HFF-Myc (cell line): Measurements from ENCODE around the gene CCSER1.

Experiments used
- DNase-seq: peaks from one replicate; pipeline ENCODE4 v3.0.0-alpha.2; 2011; ENCODE audit warnings: low read depth; ENCODE audit errors: extremely low read depth
- H3K4me3 ChIP-seq: replicated peaks from 2 replicates; pipeline ENCODE4 v1.5.1; 2011; ENCODE audit warnings: low read depth, mild to moderate bottlenecking, control low read depth, low read length
- CTCF ChIP-seq: IDR thresholded peaks from 2 replicates; pipeline ENCODE4 v1.5.1; 2012; ENCODE audit warnings: mild to moderate bottlenecking, low read depth, low read length, control low read depth; ENCODE audit errors: missing control alignments

CCSER1 gene

GRCh38 chr4:90545380-90545779 lies 418.2 kb downstream of the CCSER1 start:
- no peak for DNase-seq
- no peak for TF ChIP-seq CTCF
- H3K4me3 ChIP-seq = no peak overlapping the region

GRCh38 chr4:90546114-90546513 lies 418.9 kb downstream of the CCSER1 start:
- no peak for TF ChIP-seq CTCF
- no peak overlapping the region for H3K4me3 ChIP-seq
- DNase-seq = no peak

- DNase-seq = no peak
- no peak overlapping the region for H3K4me3 ChIP-seq
- no peak for TF ChIP-seq CTCF
Observed at GRCh38 chr4:90570615-90571014, 443.4 kb downstream of the CCSER1 start.

- DNase-seq = no peak
- H3K4me3 ChIP-seq = no peak overlapping the region
- TF ChIP-seq CTCF = no peak
Observed at GRCh38 chr4:90572996-90573395, 445.8 kb downstream of the CCSER1 start.

- DNase-seq = no peak
- TF ChIP-seq CTCF = no peak
- H3K4me3 ChIP-seq = no peak overlapping the region
Observed at GRCh38 chr4:90575371-90575770, 448.2 kb downstream of the CCSER1 start.

- no peak for TF ChIP-seq CTCF
- H3K4me3 ChIP-seq = no peak overlapping the region
- no peak for DNase-seq
Observed at GRCh38 chr4:90580326-90580725, 453.1 kb downstream of the CCSER1 start.

GRCh38 chr4:90582087-90582486 lies 454.9 kb downstream of the CCSER1 start:
- no peak for TF ChIP-seq CTCF
- H3K4me3 ChIP-seq = no peak overlapping the region
- DNase-seq = no peak
